Measurements from ENCODE around the gene GH2. TPM values are rescaled to one million over a fixed set of nuclear protein-coding genes. Genes with fewer than 3 reads are reported as not detected.

Gene GH2
- total and polyA plus RNA-seq, 2 donors (not counting 3 experiments of a cell fraction or from before 2014, with no cell fraction given) = not detected

GRCh38 chr17:63929860-63930766, 48.4 kb upstream of the GH2 start:
- POLR2A ChIA-PET = interaction anchor here (0.5 kb wide), 1 partner anchor 77 kb away, joined by 3 read pairs; no protein-coding TSS in a partner anchor
- Histone ChIP-seq H3K36me3 (ENCODE audit: control insufficient read depth in 2 of 2, extremely low read depth in 1 of 2, insufficient read depth in 2 of 2, low read length in 2 of 2) (no peaks in the 10 kb centered on the region), H3K27me3 (ENCODE audit: control insufficient read depth in 2 of 2, insufficient read depth in 2 of 2, low read length in 2 of 2) (no peaks in the 10 kb centered on the region), H3K9ac (replicated peaks; ENCODE audit: extremely low read depth, insufficient read depth, low read length) (no peak overlapping the region), H2AFZ (ENCODE audit: low read depth, low read length) (peak overlapping the region; percentile 53), H3K9me3 (replicated peaks; ENCODE audit: control insufficient read depth, insufficient read depth, low read length) (no peaks in the 10 kb centered on the region), H3K79me2 (ENCODE audit: control insufficient read depth, insufficient read depth, low read length) (no peaks in the 10 kb centered on the region), H4K20me1 (replicated peaks; ENCODE audit: control insufficient read depth, extremely low read depth, insufficient read depth, low read length) (no peaks in the 10 kb centered on the region), H3K4me2 (ENCODE audit: insufficient read depth, low read length) (no peak overlapping the region), H3K27ac (ENCODE audit: insufficient read depth, low read depth, low read length) (no peak overlapping the region), H3K4me3 (replicated peaks in 1 of 3; ENCODE audit: insufficient read depth in 1 of 3, low read depth in 1 of 3, low read length in 3 of 3) (no peak overlapping the region), H3K4me1 (ENCODE audit: control insufficient read depth, extremely low read depth, insufficient read depth, low read length) (peaks cover 4% of the 10 kb centered on the region), H3K9me1 (replicated peaks; ENCODE audit: control insufficient read depth, extremely low read depth, insufficient read depth, low read length) (no peaks in the 10 kb centered on the region)
- intact Hi-C loops (cut with micrococcal nuclease) = no loop called here
- no peak for FAIRE-seq
- CTCF ChIA-PET = interaction anchor here (1.1 to 3.5 kb wide), 6 partner anchors 11 to 203 kb away, joined by 3 to 26 read pairs (median 10); partner anchors contain the start of gene GH1
- DNase-seq (ENCODE audit: low read depth, low spot score) = no peak
- TF ChIP-seq JUN (IDR thresholded peaks at IDR 0.05; ENCODE audit: borderline replicate concordance, insufficient read depth, insufficient read length, low read depth) (no peak), POLR2A (IDR thresholded peaks at IDR 0.05; ENCODE audit: low read depth, low read length) (no peak), CTCF (IDR thresholded peaks at IDR 0.05; ENCODE audit: extremely low read depth in 1 of 2, insufficient read depth in 1 of 2, low read depth in 1 of 2, low read length in 2 of 2) (no peak), GATA2 (IDR thresholded peaks at IDR 0.05; ENCODE audit: insufficient read depth, insufficient read length, low read depth, low read length) (no peak), POLR2AphosphoS5 (IDR thresholded peaks at IDR 0.05; ENCODE audit: insufficient read depth, low read depth, low read length) (no peak)
- dilution Hi-C loops (cut with MboI; ENCODE audit: extremely low pct_ligation_motif_present, low sequenced_read_pairs) = no loop called here
- no TSS peak for BruUV-seq (replicated peaks)
